ENCODE data around the gene D2HGDH. TPM values are rescaled to one million over a fixed set of nuclear protein-coding genes. Genes with fewer than 3 reads are reported as not detected.

The D2HGDH gene
- total and polyA plus RNA-seq, 2 of the 13 experiments (the other 11 are each of a cell fraction or from before 2014, with no cell fraction given): 19.2 to 20.3 TPM

DNA sequence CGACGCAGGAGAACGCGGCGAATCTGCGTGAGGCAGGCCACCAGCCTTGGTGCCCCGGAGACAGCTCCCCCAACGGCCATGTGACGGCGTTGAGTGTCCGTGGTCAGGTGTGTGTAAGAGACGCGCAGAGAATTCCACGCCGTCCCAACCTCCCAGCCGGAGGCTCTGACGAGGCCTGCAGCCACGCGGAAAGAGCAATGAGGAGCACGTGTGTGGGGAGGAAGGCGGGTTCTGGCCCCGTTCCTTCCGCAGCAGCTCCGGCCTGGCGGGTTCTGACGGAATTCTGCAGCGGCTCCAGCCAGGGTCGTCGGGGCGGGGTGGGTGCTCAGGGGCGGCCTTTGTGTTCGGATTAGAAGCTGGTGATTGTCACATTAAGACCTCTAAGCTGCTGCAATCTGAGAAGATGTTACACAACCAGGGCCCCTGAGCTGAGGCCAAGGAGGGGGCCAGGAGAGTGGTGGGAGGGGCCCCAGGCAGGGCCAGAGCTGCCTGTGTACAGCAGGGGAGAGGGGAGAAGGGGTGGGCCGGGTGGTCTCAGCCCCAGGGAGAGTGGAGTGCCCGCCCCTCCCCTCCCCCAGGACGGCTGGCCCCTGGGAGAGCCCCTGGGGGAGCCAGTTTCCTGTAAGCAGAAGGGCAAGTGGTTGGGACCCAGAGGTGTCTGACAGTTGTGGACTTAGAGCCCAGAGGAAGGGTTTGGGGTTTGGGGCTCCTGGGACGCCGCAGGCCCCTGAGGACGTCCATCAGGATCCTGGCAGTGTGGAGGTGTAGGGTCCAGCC is 37.0 kb downstream of the D2HGDH start (continued):
- TF ChIP-seq, protein P1, sequence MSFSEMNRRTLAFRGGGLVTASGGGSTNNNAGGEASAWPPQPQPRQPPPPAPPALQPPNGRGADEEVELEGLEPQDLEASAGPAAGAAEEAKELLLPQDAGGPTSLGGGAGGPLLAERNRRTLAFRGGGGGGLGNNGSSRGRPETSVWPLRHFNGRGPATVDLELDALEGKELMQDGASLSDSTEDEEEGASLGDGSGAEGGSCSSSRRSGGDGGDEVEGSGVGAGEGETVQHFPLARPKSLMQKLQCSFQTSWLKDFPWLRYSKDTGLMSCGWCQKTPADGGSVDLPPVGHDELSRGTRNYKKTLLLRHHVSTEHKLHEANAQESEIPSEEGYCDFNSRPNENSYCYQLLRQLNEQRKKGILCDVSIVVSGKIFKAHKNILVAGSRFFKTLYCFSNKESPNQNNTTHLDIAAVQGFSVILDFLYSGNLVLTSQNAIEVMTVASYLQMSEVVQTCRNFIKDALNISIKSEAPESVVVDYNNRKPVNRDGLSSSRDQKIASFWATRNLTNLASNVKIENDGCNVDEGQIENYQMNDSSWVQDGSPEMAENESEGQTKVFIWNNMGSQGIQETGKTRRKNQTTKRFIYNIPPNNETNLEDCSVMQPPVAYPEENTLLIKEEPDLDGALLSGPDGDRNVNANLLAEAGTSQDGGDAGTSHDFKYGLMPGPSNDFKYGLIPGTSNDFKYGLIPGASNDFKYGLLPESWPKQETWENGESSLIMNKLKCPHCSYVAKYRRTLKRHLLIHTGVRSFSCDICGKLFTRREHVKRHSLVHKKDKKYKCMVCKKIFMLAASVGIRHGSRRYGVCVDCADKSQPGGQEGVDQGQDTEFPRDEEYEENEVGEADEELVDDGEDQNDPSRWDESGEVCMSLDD (CRISPR knock-in tag; IDR thresholded peaks at IDR 0.05; ENCODE audit: borderline replicate concordance): peak; percentile 49; the same call in 1 of the 2 replicates
- peak; percentile 16; the same call in 1 of the 2 replicates for TF ChIP-seq ISL2 (CRISPR knock-in tag; IDR thresholded peaks at IDR 0.05)
- no peak for TF ChIP-seq SKI (IDR thresholded peaks at IDR 0.05; ENCODE audit: partially characterized antibody)
- TF ChIP-seq TBP (CRISPR knock-in tag; IDR thresholded peaks at IDR 0.05): peak; percentile 69; the same call in 1 of the 2 replicates
- peak; percentile 56; the same call in 1 of the 2 replicates for TF ChIP-seq ZNF44 (CRISPR knock-in tag; IDR thresholded peaks at IDR 0.05)
- TF ChIP-seq LCORL (IDR thresholded peaks at IDR 0.05): 0 out of 2 replicates have a peak, but pooled peaks have one; percentile 2
- peak; percentile 31; the same call in 1 of the 2 replicates for TF ChIP-seq LCORL (CRISPR knock-in tag; IDR thresholded peaks at IDR 0.05)
- peak; percentile 84 for TF ChIP-seq POLR2AphosphoS5 (IDR thresholded peaks at IDR 0.05; ENCODE audit: low read depth, low read length)
- peak; percentile 5 for TF ChIP-seq HNRNPK (IDR thresholded peaks at IDR 0.05; ENCODE audit: low read depth, low read length, poor library complexity, severe bottlenecking)
- TF ChIP-seq, protein P2, sequence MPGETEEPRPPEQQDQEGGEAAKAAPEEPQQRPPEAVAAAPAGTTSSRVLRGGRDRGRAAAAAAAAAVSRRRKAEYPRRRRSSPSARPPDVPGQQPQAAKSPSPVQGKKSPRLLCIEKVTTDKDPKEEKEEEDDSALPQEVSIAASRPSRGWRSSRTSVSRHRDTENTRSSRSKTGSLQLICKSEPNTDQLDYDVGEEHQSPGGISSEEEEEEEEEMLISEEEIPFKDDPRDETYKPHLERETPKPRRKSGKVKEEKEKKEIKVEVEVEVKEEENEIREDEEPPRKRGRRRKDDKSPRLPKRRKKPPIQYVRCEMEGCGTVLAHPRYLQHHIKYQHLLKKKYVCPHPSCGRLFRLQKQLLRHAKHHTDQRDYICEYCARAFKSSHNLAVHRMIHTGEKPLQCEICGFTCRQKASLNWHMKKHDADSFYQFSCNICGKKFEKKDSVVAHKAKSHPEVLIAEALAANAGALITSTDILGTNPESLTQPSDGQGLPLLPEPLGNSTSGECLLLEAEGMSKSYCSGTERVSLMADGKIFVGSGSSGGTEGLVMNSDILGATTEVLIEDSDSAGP (CRISPR knock-in tag; IDR thresholded peaks at IDR 0.05; ENCODE audit: borderline replicate concordance): peak; percentile 76
- TF ChIP-seq, protein P3, sequence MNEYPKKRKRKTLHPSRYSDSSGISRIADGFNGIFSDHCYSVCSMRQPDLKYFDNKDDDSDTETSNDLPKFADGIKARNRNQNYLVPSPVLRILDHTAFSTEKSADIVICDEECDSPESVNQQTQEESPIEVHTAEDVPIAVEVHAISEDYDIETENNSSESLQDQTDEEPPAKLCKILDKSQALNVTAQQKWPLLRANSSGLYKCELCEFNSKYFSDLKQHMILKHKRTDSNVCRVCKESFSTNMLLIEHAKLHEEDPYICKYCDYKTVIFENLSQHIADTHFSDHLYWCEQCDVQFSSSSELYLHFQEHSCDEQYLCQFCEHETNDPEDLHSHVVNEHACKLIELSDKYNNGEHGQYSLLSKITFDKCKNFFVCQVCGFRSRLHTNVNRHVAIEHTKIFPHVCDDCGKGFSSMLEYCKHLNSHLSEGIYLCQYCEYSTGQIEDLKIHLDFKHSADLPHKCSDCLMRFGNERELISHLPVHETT (CRISPR knock-in tag; conservative IDR thresholded peaks at IDR 0.05): 0 out of 2 replicates have a peak, but pooled peaks have one; percentile 33
- peak; percentile 88; the same call in 1 of the 2 replicates for TF ChIP-seq ZNF839 (CRISPR knock-in tag; IDR thresholded peaks at IDR 0.05; ENCODE audit: borderline replicate concordance)
- TF ChIP-seq ZNF776 (CRISPR knock-in tag; IDR thresholded peaks at IDR 0.05): peak; percentile 52; the same call in 1 of the 2 replicates
- TF ChIP-seq ZNF263 (CRISPR knock-in tag; IDR thresholded peaks at IDR 0.05): peak; percentile 93
- TF ChIP-seq KAT7 (CRISPR knock-in tag; IDR thresholded peaks at IDR 0.05; ENCODE audit: borderline replicate concordance): no peak
- TF ChIP-seq, protein P4, sequence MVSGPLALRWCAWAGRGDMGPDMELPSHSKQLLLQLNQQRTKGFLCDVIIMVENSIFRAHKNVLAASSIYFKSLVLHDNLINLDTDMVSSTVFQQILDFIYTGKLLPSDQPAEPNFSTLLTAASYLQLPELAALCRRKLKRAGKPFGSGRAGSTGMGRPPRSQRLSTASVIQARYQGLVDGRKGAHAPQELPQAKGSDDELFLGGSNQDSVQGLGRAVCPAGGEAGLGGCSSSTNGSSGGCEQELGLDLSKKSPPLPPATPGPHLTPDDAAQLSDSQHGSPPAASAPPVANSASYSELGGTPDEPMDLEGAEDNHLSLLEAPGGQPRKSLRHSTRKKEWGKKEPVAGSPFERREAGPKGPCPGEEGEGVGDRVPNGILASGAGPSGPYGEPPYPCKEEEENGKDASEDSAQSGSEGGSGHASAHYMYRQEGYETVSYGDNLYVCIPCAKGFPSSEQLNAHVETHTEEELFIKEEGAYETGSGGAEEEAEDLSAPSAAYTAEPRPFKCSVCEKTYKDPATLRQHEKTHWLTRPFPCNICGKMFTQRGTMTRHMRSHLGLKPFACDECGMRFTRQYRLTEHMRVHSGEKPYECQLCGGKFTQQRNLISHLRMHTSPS (CRISPR knock-in tag; IDR thresholded peaks at IDR 0.05; ENCODE audit: low read depth): peak; percentile 84
- 0 out of 2 replicates have a peak, but pooled peaks have one; percentile 27 for TF ChIP-seq ZNF367 (CRISPR knock-in tag; IDR thresholded peaks at IDR 0.05; ENCODE audit: borderline replicate concordance)
- TF ChIP-seq, protein P5, sequence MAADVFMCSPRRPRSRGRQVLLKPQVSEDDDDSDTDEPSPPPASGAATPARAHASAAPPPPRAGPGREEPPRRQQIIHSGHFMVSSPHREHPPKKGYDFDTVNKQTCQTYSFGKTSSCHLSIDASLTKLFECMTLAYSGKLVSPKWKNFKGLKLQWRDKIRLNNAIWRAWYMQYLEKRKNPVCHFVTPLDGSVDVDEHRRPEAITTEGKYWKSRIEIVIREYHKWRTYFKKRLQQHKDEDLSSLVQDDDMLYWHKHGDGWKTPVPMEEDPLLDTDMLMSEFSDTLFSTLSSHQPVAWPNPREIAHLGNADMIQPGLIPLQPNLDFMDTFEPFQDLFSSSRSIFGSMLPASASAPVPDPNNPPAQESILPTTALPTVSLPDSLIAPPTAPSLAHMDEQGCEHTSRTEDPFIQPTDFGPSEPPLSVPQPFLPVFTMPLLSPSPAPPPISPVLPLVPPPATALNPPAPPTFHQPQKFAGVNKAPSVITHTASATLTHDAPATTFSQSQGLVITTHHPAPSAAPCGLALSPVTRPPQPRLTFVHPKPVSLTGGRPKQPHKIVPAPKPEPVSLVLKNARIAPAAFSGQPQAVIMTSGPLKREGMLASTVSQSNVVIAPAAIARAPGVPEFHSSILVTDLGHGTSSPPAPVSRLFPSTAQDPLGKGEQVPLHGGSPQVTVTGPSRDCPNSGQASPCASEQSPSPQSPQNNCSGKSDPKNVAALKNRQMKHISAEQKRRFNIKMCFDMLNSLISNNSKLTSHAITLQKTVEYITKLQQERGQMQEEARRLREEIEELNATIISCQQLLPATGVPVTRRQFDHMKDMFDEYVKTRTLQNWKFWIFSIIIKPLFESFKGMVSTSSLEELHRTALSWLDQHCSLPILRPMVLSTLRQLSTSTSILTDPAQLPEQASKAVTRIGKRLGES (CRISPR knock-in tag; IDR thresholded peaks at IDR 0.05; ENCODE audit: borderline replicate concordance): peak; percentile 84; the same call in 1 of the 2 replicates

Measured in HepG2 (cell line).